HS-27A (cell line): ENCODE measurements around the gene ATP6AP2.
A peak's percentile ranks its signal among the peaks of the same experiment; 100 is the strongest.
"Not testable (repeated sequence)": the region's sequence is repeated elsewhere in the genome, so short reads cannot be mapped to it uniquely, and the experiment has no call there.

Source experiments
- DNase-seq: peaks from one replicate; pipeline ENCODE4 v3.0.0-alpha.2; 2012; ENCODE audit warnings: low read depth, missing footprints

The ATP6AP2 gene, protein sequence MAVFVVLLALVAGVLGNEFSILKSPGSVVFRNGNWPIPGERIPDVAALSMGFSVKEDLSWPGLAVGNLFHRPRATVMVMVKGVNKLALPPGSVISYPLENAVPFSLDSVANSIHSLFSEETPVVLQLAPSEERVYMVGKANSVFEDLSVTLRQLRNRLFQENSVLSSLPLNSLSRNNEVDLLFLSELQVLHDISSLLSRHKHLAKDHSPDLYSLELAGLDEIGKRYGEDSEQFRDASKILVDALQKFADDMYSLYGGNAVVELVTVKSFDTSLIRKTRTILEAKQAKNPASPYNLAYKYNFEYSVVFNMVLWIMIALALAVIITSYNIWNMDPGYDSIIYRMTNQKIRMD

DNA sequence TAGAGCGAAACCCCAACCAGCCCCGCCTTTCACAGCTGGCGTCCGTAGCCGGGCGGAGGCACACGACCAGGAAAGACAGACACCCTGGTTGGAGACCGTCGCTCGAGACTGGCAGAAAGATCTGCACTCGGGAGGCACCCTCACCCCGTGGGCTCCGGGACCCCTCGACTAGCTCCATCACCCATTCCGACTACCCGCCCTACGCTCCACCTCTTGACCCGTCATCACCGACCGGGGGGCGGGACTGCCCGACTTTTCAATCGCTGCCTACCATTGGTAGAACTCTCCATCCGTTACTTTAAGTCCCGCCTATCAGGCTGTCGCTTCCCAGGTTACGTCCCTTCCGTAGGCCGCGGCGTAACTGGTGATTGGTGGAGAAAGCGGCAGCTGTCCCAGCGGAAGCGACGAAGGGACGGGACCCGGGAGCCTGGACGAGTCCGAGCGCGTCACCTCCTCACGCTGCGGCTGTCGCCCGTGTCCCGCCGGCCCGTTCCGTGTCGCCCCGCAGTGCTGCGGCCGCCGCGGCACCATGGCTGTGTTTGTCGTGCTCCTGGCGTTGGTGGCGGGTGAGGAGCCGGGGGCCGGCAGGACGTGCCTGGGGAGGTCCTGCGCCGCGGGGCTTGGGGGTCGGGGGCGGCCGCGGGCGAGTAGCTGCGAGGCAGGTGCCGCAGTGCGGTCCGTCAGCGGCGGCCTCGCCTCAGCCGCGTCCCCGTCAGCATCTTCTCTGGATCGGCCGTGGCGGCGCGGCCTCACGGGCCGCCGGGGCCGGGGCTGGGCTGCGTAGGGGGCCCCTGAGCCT, at the start of gene ATP6AP2:
Gene ATP6AP2, plus strand, starts transcription at position 434 of the 799 bp plus-strand sequence. Its CDS starts 96 bp downstream, at position 530.
- peak; percentile 71 for DNase-seq

DNA sequence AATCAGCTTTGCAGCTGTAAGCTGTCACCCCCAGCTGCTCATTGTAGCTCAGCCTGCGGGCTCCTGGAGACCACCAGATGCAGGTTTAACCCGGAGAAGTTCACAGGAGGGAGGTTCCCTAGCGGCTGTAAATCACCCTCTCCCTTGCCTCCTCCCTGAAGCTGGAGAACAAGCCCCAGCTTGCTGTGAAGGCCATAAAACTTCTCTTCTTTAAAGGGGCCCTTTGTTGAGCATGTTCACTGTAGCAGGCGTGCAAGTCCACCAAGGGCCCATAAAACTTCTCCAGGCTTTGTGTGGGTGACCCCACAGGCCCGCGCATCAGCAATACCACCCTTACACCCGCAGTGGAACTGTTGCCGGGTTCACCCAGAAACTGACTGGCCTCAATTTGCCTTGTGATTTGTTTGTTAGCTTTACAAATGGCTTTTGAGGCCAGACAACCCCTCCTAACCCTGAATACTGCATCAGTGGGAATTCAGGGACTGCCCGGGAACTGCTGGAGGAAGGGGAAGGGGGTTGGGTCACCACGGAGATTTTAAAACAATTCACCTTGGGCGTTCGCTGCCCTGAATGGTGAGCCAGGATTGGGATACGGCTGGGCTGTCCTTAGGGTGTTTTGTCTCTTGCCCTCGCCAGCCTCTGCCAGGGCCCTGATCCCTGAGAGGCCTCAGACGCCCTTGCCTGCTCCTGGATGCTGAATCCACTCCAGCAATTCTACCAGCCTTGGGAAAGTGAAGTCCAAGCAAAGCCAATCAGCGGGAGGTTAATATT, 49.5 kb upstream of the ATP6AP2 start:
- no peak for DNase-seq

DNA sequence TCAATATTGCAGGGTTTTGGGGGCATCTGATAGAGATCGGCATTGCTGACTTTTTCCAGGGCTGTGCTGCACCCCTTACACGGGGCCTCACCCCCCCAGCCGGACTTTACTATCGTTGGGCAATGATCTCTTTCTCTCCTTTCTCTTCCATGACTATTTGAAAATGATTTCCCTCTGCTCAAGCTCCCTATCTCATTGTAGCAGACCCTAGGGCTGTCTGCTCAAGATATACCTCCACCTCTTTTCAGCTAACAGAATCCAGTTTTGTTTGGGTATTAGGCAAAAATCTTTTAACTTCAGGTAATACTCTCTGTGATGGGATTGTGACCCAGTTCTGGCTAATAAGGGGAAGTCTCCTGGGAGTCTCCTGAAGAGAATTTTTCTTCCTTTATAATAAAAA, 43.5 kb upstream of the ATP6AP2 start:
- DNase-seq, result no peak

DNA sequence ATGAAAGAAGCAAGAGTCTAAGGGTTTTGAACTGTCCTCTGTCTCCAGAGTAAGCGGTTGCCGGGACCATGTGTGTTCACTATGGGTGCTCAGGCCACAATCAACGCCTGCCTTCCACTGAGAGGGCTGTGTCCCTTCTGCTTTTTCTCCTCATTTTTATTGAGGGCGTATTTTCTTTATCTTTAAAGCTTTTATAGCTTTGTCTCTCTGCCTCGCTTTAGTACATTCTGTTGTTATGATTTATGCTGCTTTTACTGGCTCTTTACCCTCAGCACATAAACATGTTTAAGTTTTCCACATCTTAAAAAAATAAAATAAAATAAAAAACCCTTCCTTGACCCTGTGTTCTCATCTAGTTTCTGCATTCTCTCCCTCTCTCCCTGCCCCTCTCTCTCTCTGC, 42.4 kb upstream of the ATP6AP2 start:
- DNase-seq, result no peak

DNA sequence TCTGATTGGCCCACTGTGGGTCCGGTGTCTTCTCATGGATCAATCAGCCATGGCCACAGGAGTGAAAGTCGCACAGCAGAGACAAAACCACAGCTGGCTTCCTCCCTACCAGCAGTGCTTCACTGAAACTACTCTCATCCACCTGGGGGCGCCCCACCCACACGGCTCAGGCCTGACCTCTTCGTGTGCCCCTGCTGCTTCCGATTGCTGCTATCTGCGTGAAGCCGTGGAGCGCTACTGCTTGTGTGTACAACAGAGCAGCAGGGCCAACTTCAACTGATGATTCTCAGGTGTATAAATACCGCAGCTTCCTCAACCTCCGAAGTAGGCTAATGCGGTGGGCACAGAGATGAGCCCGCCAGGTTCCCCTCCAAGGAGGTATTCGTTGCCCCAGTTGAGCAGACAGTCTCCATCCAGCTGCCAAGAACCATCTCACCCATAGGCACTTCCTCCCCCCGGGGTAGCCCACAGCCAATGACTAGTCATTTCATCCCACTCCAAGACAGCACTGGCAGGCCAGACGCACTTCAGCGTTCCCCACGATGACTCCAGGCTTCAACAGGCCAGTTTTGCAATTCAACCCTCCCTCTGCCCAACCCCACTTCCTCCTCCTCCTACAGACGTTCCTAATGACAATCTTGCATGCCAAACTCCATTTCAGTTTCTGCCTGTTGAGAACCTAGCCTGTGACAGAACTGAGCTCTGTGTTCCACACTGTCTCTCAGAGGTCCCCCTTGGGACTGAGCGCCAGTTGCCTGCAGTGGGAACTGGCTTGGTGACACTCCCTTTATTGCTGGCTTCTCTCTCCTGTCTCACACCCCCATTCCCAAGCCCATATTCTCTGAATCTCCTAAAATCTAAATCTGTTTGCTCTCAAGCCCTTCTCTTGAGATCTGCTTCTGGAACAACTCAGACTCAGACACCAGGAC, 41.3 kb upstream of the ATP6AP2 start:
- no peak for DNase-seq

DNA sequence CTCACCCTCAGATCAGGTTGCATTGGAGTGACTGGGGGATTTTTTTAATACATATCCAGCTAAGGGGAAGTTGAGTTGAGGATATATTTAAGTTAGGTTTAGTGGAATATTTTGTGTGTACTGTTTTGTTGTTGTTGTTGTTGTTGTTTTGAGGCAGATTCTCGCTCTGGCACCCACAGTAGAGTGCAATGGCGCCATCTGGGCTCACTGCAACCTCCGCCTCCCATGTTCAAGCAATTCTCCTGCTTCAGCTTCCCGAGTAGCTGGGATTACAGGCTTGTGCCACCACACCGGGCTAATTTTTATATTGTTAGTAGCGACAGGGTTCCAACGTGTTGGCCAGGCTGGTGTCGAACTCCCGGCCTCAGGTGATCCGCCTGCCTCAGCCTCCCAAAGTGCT, 38.6 kb upstream of the ATP6AP2 start:
- DNase-seq, result no peak

DNA sequence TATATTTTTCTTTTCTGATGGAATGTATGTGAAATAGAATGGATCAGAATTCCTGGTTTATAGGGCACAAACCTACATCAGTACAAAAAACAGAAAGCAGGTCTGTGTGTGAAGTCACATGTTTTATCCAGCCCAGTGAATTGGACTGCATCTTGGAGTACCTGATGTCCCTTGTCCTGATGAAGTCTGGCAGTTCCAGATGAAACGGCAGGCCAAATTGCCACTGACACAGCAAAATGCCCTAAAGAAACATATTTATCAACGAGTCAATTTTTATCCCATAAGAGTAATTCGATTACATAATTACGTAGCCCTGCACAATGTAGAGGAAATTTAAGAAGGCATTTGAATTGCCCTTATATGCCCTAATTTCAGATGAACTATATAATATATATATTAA, 37.8 kb upstream of the ATP6AP2 start:
- no peak for DNase-seq

DNA sequence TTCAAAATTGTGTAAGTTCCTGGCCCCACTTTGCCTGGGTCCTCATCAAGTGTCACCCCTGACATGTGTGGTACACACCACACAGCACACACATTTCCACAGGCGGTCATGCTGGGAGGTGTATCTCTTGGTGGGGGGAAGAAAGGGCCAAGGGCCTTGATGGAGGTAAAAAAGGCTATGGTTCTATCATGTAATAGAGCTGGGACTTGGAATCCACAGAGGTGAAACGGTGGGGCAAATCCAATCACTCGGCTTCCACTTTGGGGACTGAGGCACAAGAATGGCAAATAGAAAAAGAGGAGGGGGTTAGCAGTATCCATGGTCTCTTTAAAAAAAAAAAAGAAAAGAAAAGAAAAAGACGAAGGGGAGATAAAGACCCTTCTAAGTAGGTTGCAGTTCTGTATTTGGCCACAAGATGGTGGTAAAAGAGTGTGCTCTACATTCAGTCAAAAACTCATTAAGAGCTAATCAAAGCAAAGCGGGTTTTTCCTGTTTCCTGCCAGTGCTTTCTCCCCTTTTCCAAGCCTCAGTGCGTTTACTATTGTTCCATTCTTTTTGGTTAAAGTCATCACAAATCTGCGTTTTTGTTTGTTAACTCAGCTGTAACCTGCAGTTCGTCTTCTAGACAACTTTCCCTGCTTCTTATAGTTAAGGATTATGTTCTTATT, 37.0 kb upstream of the ATP6AP2 start:
- no peak for DNase-seq

DNA sequence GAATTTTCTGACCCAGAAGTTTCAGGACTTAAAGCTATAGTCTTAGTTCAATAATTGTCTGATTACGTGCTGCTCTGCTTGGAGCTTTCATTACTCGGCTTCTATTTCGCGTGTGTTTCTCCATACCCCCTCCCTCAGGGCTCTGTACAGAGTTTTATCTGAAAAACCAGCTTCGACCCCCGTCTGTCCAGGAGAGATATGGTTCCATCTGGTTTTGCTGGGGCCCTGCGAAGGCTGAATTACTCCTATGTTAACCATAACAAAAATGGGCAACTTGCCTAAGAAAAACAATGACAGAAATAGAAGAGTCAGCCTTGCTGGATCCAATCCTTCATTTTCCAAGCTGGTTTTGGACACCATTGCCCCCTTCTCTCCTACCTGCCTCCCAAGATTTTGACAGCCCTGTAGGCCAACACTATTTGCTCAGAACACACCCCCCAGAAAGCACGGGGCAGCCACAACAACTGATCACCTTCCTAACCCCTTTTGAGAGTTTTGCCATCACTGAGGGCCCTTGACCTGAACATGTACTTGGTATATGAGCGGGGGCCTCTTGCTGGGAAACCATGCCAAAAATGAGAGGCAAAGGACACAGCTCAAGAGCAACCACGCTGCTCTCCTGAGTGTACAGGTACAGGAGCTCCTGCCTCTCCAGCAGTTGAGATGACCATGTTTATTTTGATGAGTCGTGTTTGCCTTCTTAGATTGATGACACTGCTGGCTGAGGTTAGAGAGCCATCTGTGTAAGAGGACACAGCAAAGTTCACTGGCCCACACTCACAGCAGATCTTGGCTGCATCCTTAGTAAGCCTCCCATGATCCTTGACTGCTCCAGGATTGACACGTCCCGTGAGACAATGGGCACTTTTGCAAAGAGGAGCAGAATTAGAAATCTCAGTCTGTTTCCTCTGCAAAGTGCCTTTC, 36.2 kb upstream of the ATP6AP2 start:
- DNase-seq, result no peak

DNA sequence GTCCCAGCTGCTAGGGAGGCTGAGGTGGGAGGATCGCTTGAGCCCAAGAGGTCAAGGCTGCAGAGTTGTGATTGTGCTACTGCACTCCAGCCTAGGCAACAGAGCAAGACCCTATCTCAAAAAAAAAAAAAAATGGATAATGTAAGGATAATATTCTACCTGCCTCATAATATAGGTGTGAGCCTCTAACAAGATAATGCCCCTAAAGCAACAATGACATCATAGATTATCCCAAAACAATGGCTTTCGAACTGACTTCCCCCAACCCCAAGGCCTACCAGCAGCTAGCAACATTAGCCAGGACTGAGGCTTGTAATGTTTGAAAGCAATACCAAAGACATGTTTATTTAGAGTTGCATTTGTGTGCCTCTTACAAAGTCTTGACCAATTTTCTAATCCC, 33.9 kb upstream of the ATP6AP2 start:
- DNase-seq, result no peak

DNA sequence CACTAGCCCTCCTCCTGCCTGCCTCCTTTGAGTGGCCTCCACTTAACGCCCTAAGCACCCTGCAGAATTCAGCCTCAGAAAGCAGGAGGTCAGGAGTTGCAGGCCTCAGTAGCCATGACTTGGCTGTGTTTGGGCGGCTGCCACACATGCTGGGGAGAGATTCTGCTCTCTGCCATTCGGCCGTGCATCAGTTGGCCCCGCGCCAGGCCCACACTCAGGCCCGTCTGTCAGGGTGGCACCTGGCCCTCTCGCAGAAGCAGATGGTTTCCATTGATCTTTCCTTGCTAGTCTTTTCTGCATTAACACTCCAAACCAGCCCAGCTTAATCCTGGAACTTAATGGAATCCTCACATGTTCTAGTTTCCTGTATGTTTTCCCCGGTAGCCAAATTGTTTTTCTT, 30.7 kb upstream of the ATP6AP2 start:
- DNase-seq, result no peak

DNA sequence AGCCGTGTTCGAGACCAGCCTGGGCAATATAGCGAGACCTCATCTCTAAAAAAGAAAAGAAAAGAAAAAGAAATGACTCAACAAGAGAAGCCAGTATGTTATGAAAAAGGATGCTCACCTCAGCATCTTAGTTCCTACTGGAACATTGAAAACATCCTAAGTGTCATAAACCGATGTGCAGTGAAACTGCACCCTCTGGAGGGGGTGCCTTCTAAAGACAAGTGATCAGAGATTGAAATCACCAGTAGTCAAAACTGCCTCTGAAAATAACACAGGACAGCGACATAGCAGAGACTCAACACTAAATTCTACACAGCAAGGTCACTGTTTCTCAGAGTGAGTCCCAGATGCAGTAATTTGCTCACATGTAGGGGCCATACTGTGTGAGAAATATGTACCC, 28.0 kb upstream of the ATP6AP2 start:
- no peak for DNase-seq

DNA sequence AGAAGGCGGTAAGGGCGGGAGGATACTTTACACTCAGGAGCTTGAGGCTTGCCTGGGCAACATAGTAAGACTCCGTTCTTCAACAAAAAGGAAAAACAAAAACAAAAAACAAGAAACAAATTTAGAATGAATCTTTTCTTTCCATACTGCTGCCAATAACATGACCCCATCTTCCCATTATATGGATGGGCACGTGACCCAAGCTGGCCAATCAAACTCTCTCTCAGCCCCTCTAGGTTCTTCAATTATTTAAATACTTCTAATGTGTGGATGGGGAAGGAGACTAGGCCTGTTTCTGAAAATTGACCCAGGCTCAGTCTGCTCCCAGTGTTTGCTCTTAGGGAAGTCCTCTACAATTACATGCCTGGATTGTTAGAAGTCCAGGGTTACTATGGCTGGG, 22.2 kb upstream of the ATP6AP2 start:
- DNase-seq, result no peak

DNA sequence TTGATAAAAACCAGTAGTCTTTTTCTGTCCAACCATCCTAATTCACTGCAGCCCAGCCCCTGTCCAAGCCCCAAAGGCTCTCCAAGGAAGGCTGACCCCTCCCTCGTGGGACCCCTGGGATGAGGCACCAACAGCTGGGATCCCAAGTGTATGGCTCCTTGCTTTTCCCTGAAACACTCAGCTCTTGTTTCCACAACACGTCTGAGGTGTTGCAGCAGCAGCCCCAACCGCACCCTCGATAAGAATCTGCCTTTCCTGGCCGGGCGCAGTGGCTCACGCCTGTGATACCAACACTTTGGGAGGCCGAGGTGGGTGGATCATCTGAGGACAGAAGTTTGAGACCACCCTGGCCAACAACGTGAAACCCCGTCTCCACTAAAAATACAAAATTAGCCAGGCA, 17.0 kb upstream of the ATP6AP2 start:
- no peak for DNase-seq

DNA sequence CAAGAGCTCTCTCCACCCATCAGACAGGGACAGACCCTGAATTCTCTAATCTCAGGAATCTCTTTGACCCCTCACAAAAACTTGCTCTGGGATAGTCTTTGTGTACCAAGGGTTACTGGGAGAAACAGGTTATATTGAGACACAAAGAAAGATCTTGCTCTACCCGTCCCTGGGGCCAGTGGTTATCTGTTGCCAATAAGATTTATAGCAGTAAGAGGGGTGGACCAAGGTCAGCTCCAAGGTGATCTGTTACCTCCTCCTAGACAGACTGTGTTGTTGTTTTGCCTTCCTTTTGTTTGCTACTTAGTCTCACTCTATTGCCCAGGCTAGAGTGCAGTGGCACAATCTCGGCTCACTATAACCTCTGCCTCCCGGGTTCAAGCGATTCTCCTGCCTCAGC, 16.3 kb upstream of the ATP6AP2 start:
- DNase-seq, result no peak

DNA sequence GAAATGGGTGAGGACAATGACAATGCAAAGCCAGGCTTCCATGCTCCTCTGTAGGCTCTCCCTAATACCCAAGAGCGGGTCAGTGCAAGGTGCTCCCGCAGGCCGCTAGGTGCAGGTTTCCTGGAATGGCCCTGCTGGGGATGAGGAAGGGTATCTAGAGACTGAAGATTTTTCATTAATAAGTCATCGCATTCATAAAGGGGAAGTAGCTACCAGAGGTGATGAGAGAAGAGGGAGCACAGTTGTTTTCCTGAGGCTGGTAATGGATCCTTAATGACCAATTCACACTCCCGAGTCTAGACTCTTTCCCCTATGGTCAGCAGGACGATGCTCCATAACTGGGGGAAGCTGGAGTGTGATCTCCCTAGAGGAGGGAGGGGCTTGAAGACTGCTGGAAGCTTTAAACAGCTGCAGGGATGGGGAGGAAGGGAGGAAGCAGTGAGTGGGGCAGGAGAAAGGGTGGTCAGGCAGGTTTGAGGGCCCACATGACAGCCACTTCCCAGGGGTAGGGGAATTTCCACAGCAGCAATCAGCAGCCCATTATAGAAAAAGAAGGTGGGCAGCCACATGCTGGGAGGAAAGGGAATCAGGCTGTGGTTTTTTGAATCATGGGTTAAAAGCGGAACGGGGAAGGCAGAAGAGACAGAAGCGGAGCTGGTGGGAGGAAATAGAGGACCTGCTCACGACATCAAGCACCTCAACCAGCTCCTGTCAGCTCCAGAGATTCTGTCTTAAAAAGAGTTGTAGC, 10.2 kb upstream of the ATP6AP2 start:
- DNase-seq, result no peak

DNA sequence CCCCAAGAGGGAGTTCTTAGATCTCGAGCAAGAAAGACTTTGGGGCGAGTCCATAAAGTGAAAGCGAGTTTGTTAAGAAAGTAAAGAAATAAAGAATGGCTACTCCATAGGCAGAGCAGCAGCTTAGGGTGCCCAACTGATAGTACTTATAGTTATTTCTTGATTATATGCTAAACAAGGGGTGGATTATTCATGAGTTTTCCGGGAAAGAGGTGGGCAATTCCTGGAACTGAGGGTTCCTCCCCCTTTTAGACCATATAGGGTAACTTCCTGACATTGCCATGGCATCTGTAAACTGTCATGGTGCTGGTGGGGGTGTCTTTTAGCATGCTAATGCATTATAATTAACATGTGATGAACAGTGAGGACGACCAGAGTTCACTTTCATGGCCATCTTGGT, 9.6 kb upstream of the ATP6AP2 start:
- not testable (repeated sequence) for DNase-seq

DNA sequence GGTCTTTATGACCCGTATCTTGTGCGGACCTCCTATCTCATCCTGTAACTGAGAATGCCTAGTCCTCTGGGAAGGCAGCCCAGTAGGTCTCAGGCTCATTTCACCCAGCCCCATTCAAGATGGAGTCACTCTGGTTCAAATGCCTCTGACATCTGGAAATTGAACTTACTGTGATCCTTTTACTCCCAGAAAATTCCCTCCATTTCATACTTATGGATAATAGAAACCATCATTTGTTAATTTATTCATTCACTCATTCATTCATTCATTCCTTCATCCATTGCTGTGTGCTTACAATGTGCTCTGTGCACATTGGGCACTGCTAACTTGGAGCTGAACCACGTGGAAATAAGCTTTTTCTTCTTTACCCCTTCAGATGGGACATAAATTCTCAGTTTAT, 9.2 kb upstream of the ATP6AP2 start:
- no peak for DNase-seq

DNA sequence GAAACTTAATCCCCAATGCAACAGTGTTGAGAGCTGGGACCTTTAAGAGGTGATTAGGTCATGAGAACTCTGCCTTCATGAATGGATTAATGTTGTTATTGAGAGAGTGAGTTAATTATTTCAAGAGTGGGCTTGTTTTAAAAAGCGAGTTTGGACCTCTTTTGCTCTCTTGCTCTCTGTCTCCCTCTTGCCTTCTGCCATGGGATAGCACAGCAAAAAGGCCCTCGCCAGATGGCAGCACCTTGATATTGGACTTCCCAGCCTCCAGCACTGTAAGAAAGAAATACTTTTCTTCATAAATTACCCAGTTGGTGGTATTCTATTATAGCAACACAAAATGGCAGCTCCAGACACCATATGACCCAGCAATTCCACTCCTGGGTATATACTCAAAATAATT, 7.0 kb upstream of the ATP6AP2 start:
- no peak for DNase-seq
